Endodermal cell (in vitro differentiated cells): ENCODE results near the gene FAM24B. TPM values are rescaled to one million over a fixed set of nuclear protein-coding genes. Genes with fewer than 3 reads are reported as not detected.
A peak's percentile ranks its signal among the peaks of the same experiment; 100 is the strongest.
"Not testable (repeated sequence)": the region's sequence is repeated elsewhere in the genome, so short reads cannot be mapped to it uniquely, and the experiment has no call there.

ENCODE experiments used
- DNase-seq: peaks from one replicate; pipeline ENCODE4 v3.0.0-alpha.2; 2017
- H3K27ac ChIP-seq: 2 replicates; pipeline ENCODE4 v1.5.1; 2013; ENCODE audit warnings: mild to moderate bottlenecking, low read depth, low read length, moderate library complexity
- H3K27me3 ChIP-seq: 2 replicates; pipeline ENCODE4 v1.6.1; 2013; ENCODE audit warnings: mild to moderate bottlenecking, low read length, moderate library complexity; ENCODE audit not compliant: insufficient read depth, control insufficient read depth, poor library complexity, severe bottlenecking
- H3K36me3 ChIP-seq: 2 replicates; pipeline ENCODE4 v1.7.0; 2013; ENCODE audit warnings: mild to moderate bottlenecking, low read length, moderate library complexity; ENCODE audit not compliant: control insufficient read depth, insufficient read depth
- H3K4me1 ChIP-seq: one replicate; pipeline ENCODE4 v1.7.0; 2013; ENCODE audit warnings: low read length; ENCODE audit not compliant: control insufficient read depth, insufficient read depth
- H3K4me3 ChIP-seq: 2 replicates; pipeline ENCODE4 v1.5.1; 2013; ENCODE audit warnings: mild to moderate bottlenecking, low read length, moderate library complexity
- H3K9ac ChIP-seq: 2 replicates; pipeline ENCODE4 v1.6.1; 2013; ENCODE audit warnings: mild to moderate bottlenecking, low read length, moderate library complexity; ENCODE audit not compliant: poor library complexity, severe bottlenecking; ENCODE audit errors: extremely low read depth
- H3K9me3 ChIP-seq: 2 replicates; pipeline ENCODE4 v1.6.1; 2013; ENCODE audit warnings: mild to moderate bottlenecking, low read length, moderate library complexity; ENCODE audit not compliant: control insufficient read depth
- H3K27ac Mint-ChIP-seq: 2 replicates; pipeline ENCODE4 v1.8.0; 2020; ENCODE audit warnings: mixed read lengths
- H3K27me3 Mint-ChIP-seq: 2 replicates; pipeline ENCODE4 v1.8.0; 2021; ENCODE audit warnings: mild to moderate bottlenecking, mixed read lengths; ENCODE audit not compliant: insufficient read depth
- H3K36me3 Mint-ChIP-seq: 2 replicates; pipeline ENCODE4 v1.8.0; 2020; ENCODE audit warnings: low read depth, mixed read lengths
- H3K4me1 Mint-ChIP-seq: 2 replicates; pipeline ENCODE4 v1.8.0; 2020; ENCODE audit warnings: mixed read lengths
- H3K4me3 Mint-ChIP-seq: 2 replicates; pipeline ENCODE4 v1.8.0; 2020; ENCODE audit warnings: mild to moderate bottlenecking, moderate library complexity, mixed read lengths
- H3K9me3 Mint-ChIP-seq: 2 replicates; pipeline ENCODE4 v1.8.0; 2020; ENCODE audit warnings: mild to moderate bottlenecking, mixed read lengths
- CTCF ChIP-seq: fragments of 200-600 bp; sonication (generic); conservative IDR thresholded peaks from 2 replicates; pipeline ENCODE4 v1.5.0; 2021; ENCODE audit warnings: antibody characterized with exemption, mild to moderate bottlenecking
- WGBS, 2 experiments: methylation state at CpG; one replicate each; pipeline versions ENCODE4 v1.1.5 to v1.1.7; 2013; ENCODE audit warnings: missing lambda C conversion rate in 2 of 2, mixed read lengths in 1 of 2; ENCODE audit not compliant: insufficient coverage in 1 of 2, insufficient read length in 1 of 2; 5-methylcytosine and 5-hydroxymethylcytosine counted together
- total RNA-seq, 2 donors: library from RNA; stranded (reverse); fragmentation: NEBNext Ultra II Directional in 1 of 2; extraction: Animal tissue kit (Norgen Biotek cat#: 25700) in 1 of 2; gene quantifications; 2 replicates in 1 of 2; 3 replicates in 1 of 2; pipeline ENCODE4 v1.2.1, GENCODE V29; 2021

FAM24B gene
- total RNA-seq, 2 donors from 2014 or later, result 2.9 TPM; not detected in 1

DNA sequence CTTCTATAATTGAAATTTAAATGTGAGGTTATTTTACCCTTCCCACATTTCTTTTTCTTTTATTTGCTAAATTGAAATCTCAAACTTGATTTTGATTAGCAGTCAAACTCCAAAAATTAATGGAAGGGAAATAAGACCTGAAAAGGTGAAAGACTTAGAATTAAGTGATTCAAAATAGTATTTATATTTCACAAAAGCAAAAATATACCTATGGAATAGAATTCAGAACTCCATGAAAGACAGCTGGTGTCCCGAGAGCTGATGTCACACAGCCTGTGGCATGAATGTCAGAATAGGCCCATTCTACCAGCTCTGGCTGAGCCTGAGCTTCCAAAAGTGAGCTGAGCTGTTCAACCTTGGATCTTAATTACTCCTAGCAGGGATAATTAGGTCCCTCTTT lies 30.9 kb upstream of the FAM24B start, which contains the start of gene FAM24A:
Gene FAM24A, plus strand, starts transcription at position 301 of the 400 bp plus-strand sequence. CDS start 1,025 bp downstream, outside the sequence.
- TF ChIP-seq CTCF, result no peak
- Histone ChIP-seq H3K4me1 (no peaks in the 10 kb centered on the region), H3K9ac (no peak within 1 kb of the TSS), H3K27ac (no peak within 1 kb of the TSS), H3K9me3 (no peaks in the 10 kb centered on the region), H3K27me3 (peaks cover 27% of the 10 kb centered on the region), H3K36me3 (no peaks in the 10 kb centered on the region), H3K4me3 (no peak within 1 kb of the TSS)
- Mint-ChIP-seq H3K27me3 (peaks cover 36% of the 10 kb centered on the region), H3K9me3 (no peaks in the 10 kb centered on the region), H3K4me3 (no peak within 1 kb of the TSS), H3K27ac (no peak within 1 kb of the TSS), H3K36me3 (no peaks in the 10 kb centered on the region), H3K4me1 (no peaks in the 10 kb centered on the region)
- DNase-seq, result no peak
- WGBS, 2 experiments, result 78 to 89% methylated on average over 1 of the region's 1 CpG

GRCh38 chr10:122903861-122904260 lies 24.5 kb upstream of the FAM24B start:
- peaks cover 16% of the 10 kb centered on the region for H3K9me3 Mint-ChIP-seq
- H3K36me3 ChIP-seq, H3K4me3 Mint-ChIP-seq, H3K9ac ChIP-seq, H3K4me3 ChIP-seq, H3K27ac Mint-ChIP-seq, H3K36me3 Mint-ChIP-seq, DNase-seq, H3K9me3 ChIP-seq, H3K4me1 ChIP-seq, H3K4me1 Mint-ChIP-seq, H3K27ac ChIP-seq: not testable (repeated sequence)
- H3K27me3 Mint-ChIP-seq, result peaks cover 33% of the 10 kb centered on the region
- 92 to 100% methylated on average over 3 to 4 of the region's 4 CpGs for WGBS, 2 experiments
- peaks cover 15% of the 10 kb centered on the region for H3K27me3 ChIP-seq

GRCh38 chr10:122894261-122894944 lies 15.0 kb upstream of the FAM24B start:
- H3K36me3 ChIP-seq, result no peaks in the 10 kb centered on the region
- H3K4me3 ChIP-seq, result no peak overlapping the region
- H3K9me3 ChIP-seq, result no peaks in the 10 kb centered on the region
- no peaks in the 10 kb centered on the region for H3K4me1 ChIP-seq
- no peak overlapping the region for H3K9ac ChIP-seq
- H3K27ac ChIP-seq, result no peak overlapping the region
- Mint-ChIP-seq H3K27me3 (no peaks in the 10 kb centered on the region), H3K9me3 (no peaks in the 10 kb centered on the region), H3K27ac (no peak overlapping the region), H3K36me3 (no peaks in the 10 kb centered on the region), H3K4me1 (peaks cover 4% of the 10 kb centered on the region), H3K4me3 (no peak overlapping the region)
- peak; percentile 52 for DNase-seq
- no peaks in the 10 kb centered on the region for H3K27me3 ChIP-seq
- 93 to 95% methylated on average over 4 to 5 of the region's 5 CpGs for WGBS, 2 experiments
- TF ChIP-seq CTCF, result no peak
